HG02973 (cell line): ENCODE measurements around the gene MON1A.
A peak's percentile ranks its signal among the peaks of the same experiment; 100 is the strongest.
"Not testable (repeated sequence)": the region's sequence is repeated elsewhere in the genome, so short reads cannot be mapped to it uniquely, and the experiment has no call there.

Experiments used
- ATAC-seq: cut with Tn5 transposase; IDR thresholded peaks from one replicate; pipeline ENCODE4 v1.9.1; 2021; ENCODE audit warnings: moderate library complexity; ENCODE audit not compliant: unreplicated experiment

The MON1A gene, protein sequence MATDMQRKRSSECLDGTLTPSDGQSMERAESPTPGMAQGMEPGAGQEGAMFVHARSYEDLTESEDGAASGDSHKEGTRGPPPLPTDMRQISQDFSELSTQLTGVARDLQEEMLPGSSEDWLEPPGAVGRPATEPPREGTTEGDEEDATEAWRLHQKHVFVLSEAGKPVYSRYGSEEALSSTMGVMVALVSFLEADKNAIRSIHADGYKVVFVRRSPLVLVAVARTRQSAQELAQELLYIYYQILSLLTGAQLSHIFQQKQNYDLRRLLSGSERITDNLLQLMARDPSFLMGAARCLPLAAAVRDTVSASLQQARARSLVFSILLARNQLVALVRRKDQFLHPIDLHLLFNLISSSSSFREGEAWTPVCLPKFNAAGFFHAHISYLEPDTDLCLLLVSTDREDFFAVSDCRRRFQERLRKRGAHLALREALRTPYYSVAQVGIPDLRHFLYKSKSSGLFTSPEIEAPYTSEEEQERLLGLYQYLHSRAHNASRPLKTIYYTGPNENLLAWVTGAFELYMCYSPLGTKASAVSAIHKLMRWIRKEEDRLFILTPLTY

DNA sequence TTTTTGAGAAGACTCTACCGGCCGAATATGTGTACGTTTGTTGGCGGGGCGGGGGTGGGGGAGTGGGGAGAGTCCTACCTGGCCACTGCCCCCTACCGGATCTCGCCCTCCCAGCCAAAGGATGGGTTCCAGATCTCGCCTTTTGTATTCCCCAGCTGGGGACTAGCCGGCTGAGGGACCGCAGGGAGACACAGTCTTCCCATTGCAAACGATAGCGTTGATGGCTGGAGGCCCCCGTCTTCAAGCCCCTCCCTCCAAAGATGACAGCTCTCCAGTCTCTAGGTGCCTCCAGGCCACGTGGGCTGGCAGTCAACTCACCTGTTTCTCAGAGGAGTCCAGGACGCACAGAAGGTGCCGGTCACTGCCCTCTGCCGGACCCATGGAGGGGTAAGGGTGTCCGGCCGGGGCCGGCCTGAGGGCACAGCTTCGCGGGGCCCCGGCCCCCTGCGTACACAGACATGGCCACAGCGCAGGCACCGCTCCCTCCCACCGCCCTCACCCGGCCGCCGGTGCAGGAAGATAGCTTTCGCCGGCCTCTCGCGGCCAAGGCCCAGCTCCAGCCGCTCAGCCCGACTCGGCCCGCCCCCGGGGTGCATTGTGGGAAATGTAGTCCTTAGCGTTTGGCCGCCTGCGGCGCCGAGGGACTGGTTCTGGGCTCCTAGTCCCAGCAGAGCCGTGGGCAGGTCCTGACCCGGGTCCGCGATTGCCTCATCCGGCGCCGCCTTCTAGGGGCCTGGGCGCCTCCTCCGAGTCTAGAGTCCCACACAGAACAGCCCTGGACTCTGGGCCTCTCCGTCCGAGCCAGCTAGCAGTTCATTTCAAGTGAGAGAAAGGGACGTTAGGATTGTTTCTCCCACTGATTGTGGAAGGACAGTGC, at the start of gene MON1A:
Gene MON1A, minus strand, starts transcription at position 521 of the 877 bp plus-strand sequence. CDS start 16,465 bp downstream, outside the sequence.
- ATAC-seq, result peak; percentile 81

DNA sequence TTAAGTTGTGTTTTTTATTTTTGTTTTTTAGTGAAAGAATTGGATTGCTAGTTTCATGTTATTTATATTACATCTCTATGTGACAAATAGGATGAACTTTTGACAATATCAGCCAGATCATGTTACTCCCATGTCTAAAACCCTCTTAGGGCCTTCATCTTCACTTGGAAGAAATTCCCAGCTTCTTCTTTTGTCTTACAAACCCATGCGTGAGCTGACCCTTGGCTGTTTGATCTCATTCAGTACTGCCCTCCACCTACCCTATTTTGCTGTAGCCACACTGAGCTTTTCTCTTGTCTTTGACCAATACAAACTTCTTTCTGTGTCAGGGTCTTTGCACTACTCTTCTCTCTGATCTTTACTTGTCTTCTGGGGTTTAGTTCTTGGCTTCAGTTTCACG, 47.3 kb upstream of the MON1A start:
- ATAC-seq, result no peak

DNA sequence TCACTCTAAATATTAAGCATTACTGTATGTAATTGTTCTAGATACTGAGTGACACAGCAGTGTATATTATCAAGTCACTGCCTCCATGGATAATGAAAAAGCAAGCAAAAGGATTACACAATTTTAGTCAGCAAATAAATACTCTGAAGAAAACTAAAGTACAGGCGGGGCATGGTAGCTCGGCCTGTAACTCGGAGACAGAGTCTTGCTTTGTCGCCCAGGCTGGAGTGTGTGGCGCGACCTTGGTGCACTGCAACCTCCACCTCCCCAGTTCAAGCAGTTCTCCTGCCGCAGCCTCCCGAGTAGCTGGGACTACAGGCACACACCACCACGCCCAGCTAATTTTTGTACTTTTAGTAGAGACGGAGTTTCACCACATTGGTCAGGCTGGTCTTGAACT, 43.0 kb upstream of the MON1A start:
- ATAC-seq, result no peak

DNA sequence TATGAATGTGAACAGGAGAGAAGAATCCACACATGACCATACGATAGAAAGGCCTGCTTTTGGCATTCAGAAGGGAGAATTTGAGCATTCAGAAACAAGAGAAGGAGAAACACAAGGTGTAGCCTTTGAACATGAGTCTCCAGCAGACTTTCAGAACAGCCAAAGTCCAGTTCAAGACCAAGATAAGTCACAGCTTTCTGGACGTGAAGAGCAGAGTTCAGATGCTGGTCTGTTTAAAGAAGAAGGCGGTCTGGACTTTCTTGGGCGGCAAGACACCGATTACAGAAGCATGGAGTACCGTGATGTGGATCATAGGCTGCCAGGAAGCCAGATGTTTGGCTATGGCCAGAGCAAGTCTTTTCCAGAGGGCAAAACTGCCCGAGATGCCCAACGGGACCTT, 38.7 kb upstream of the MON1A start:
- ATAC-seq, result no peak

DNA sequence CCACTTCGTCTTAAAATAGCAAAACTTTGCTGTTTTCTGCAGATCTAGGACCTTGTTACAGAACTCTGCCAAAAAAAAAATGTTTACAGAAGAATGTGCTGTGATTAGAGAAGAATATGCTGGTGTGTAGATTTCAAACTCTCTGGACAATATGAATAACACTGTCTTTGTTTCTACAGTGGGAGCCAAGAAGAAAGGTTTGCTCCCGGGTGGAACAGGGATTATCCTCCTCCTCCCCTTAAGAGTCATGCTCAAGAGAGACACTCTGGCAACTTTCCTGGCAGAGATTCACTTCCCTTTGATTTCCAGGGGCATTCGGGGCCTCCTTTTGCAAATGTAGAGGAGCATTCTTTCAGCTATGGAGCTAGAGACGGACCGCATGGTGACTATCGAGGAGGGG, 37.7 kb upstream of the MON1A start:
- no peak for ATAC-seq

DNA sequence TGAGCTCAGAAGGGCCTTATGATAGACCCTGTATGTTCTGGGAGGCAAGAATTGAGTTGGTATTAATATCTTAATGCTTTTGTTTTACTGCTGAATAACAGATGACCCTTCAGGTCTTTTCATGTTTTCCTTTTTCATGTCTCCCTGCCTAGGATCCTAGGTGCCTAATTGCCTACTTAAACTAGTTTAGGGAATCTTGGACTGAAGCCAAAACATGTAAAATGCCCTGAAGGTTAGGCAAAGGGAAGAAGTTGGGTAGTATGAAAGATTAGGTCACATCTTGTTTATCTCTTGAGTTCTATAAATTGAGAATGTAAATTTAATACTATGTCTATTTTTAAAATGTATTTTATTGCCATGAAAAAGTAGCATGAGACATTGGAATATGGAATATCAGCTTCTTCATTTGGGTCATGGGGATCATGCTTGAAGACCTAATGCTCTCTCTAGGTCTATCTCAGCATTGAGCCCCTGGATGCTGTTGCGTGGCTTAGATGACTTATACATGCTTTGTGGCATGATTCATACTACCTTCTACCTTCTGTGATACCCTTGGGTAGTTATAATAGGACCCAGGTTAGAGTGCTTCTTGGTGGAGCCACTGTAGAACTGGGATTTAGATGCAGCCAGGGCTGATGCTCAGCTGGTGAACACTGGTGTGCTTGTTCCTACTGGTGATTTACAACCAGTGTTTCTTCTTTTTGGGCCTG, 36.8 kb upstream of the MON1A start:
- ATAC-seq, result no peak

DNA sequence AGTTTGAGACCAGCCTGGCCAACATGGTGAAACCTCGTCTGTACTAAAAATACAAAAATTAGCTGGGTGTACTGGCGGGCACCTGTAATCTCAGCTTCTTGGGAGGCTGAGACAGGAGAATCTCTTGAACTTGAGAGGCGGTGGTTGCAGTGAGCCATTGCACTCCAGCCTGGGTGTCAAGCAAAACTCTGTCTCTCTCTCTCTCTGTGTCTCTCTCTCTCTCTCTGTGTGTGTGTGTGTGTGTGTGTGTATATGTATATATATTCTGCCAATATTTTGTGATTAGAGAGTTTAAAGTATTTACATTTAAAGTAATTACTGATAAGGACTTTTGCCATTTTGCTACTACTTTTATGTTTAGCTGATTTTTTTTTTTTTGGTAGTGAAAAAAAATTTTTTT, 26.0 kb upstream of the MON1A start:
- ATAC-seq, result no peak

DNA sequence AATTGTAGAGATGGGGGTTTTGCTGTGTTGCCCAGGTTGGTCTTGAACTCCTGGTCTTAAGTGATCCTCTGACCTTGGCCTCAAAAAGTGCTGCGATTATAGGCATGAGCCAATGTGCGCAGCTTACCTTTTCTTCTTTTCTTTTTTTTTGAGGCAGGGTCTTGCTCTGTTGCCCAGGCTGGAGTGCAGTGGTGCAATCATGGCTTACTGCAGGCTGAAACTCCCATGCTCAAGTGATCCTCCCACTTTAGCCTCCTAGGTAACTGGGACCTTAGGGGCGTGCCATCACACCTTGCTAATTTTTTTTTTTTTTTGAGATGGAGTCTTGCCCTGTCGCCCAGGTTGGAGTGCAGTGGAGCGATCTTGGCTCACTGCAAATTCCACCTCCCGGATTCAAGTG, 23.3 kb upstream of the MON1A start:
- ATAC-seq, result no peak

DNA sequence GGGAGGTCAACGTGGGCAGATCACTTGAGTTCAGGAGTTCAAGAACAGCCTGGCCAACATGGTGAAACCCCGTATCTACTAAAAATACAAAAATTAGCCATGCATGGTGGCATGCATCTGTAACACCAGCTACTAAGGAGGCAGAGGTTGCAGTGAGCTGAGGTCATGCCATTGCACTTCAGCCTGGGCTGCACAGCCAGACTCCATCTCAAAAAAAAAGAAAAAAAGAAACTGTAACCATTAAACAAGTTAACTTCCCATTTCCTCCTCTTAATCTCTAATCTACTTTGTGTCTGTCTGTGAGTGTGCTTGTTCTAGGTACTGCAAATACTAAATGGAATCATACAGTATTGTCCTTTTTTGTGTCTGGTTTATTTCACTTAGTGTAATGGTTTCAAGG, 13.0 kb upstream of the MON1A start:
- ATAC-seq, result no peak

DNA sequence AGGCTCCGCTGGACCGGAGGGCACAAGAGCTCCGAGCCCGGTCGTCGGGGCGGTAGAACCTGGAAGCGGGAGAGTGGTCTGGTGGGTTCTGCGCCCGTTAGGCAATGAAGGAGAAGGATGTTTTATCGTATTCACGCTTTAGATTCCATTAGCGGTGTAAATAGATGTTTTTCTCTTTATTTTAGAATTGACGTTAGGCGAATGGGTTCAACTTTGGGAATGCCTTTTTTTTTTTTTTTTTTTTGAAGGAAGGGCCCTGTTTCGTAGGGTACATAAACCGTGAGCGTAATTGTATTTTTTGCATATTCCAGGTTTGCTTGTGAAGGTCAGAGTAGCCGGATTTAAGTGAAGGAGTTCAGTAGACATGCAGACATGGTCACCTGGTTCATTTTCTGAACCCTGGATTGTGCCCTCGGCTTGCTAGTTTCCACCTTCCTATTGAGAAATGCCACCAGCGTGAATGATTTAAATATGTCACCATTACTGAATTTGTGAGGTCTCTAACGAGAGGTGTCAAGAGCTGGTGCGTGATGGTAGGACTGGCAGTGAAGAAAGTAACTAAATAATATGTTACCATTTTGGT, 11.1 kb upstream of the MON1A start:
- ATAC-seq, result no peak

DNA sequence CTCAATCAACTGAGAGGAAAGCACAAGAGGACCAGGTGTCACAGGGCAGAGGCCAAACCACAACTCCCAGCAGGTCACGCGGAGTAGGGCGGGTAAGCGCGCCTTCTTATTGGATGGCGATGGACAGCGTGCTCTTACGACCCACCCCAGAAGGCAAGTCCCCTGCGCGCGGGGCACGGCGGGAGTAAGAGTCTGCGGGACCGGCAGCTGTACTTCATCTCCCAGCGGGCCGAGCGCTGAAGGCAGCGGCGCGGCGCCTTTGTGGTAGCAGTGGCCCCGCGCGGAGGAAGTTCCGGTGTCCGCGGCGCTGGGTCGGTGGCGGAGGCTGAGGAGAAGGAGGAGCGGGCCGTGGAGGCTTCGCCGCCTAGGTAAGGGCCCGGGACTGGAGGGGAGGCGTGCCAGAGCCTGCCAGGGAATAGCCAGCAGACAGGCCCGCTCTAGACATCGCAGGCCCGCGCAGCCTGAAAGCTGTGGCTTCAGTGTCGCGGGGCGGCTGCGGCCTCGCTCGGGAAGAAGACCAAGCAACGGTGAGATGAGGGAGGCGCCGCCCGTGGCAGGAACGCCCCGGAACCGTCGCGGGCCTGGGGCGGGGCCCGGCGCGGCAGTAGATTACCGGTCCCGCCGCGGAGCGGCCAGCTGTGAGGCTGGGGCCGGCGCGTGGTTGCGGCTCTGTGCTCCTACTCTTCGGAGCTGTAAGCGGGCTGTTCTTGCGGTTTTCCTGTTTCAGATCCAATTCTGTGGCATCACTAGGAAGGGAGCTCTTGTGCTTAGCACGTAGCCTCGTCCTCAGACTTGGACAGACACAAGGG, 10.5 kb upstream of the MON1A start, which contains the start of gene RBM6:
Gene RBM6, plus strand, starts transcription at position 293 of the 809 bp plus-strand sequence. CDS start 22,492 bp downstream, outside the sequence.
- ATAC-seq, result peak; percentile 85

DNA sequence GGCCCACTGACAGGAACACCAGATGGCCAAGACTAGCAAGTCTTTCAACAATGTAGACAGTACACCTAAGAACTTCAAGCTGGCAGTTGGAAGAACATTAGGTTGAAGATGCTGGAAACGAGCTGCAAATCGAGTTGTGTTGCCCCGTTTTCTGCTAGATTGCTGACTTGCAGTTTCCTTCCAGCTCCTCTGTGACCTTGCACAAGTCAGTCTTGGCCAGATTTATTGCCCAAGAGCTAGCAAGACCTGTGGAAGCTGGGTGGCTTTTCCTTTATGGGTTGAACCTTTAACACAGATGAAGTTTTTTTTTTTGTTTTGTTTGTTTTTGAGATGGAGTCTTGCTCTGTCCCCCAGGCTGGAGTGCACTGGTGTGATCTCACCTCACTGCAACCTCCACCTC, 7.5 kb upstream of the MON1A start:
- ATAC-seq, result no peak

DNA sequence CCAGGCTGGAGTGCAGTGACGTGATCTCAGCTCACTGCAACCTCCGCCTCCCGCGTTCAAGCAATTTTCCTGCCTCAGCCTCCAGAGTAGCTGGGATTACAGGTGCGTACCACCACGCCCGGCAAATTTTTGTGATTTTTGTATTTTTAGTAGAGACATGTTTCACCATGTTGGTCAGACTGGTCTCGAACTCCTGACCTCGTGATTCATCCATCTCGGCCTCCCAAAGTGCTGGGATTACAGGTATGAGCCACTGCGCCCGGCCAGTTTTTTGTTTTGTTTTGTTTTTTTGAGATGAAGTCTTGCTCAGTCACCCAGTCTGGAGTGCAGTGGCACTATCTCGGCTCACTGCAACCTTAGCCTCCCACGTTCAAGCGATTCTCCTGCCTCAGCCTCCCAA, 2.7 kb upstream of the MON1A start:
- ATAC-seq, result not testable (repeated sequence)

DNA sequence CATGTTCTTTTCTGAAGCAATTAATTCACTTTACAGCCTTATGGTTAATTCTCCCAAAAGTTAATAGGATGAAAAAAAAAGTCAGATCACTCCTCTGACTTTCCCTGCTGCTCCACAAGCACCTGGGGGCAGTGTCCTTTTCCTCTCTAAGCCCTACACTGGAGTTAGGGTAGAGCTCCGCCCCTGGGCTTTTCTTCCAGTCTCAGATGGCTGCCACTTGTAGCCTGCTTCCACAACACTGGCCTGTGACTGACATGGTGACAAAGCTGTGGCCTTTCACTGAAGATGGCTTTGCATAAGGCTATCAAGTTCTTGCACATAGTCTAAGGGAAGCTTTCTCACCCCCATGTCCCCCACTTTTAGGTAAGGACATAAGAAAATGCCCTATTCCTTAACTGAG, 1.3 kb upstream of the MON1A start:
- ATAC-seq, result no peak

DNA sequence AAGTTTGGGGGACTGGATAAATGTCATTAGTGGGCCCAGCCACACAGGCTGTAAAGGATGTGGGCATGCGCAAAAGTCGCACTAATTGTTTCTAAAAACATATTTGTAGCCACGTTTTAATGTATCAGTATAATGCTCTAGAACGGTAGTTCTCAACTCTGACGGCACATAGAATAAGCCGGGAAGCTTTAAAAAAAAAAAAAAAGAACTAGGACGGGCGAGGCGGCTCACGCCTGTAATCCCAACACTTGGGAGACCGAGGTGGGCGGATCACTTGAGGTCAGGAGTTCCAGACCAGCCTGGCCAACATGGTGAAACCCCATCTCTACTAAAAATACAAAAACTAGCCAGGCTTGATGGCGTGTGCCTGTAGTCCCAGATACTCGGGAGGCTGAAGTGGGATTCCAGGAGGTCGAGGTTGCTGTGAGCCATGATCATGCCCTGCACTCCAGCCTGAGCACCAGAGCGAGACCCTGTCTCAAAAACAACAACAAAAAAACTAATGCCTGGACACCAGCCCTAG, 618 bp upstream of the MON1A start:
- no peak for ATAC-seq

DNA sequence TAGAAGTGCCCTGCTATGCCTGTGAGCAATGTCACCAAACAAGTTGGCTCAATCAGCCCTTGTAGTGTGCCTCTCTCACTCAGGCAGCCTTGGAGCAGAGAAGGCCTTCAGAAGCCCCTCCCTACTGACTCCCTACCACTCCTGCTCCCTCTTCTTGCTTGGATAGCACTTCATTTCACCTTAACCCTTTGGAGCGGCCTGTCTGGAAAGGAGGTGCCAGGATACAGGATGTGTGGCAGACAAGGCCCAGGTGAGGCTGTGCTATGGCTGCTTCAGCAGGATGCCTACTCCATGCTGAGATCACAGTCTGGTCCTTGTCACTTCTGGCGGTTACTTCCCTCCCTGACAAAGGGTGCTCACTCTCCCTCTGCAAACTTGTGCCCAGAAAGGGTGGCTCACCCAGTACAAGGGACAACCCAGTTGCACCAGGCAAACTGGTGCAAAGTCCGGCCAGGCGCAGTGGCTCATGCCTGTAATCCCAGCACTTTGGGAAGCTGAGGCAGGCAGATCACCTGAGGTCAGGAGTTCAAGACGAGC, 1.1 kb downstream of the MON1A start:
- no peak for ATAC-seq

DNA sequence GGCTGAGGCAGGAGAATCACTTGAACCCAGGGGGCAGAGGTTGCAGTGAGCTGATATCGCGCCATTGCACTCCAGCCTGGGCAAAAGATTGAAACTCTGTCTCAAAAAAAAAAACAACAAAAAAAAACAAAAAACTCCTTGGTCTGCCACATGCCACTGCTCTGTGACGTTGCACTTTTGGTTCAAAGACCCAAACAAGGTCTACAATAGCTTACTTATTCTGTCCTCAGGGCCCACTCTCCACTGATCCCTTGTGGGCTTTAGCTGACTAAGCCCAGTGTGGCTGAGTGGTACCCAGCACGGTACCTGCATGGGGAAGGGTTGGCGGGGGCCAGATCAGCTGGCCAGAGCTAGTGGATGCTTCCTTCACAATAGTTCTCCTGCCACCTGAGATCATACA, 1.8 kb downstream of the MON1A start:
- no peak for ATAC-seq

DNA sequence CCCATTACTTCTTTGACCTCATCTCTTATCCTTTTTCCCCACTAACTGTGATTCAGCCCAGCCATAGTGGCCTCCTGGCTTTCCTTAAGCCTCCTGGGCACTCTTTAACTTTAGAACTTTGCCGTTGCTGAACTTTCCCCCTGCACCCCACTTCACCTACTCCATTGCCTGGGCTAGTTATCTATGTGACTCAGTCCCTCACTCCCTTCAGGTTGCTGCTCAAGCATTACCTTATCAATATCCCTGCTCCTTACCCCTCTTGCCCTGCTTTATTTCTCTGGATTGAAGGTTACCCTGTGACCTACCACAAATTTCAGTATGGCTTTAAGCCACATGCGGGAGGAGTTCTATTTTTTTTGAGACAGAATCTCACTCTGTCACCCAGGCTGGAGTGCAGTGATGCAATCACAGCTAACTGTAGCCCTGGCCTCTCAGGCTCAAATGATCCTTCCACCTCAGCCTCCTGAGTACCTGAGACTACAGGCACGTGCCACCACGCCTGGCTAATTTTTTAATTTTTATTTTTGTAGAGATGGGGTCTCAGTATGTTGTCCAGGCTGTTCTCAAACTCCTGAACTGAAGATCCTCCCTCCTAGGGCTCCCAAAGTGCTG, 3.4 kb downstream of the MON1A start:
- no peak for ATAC-seq

DNA sequence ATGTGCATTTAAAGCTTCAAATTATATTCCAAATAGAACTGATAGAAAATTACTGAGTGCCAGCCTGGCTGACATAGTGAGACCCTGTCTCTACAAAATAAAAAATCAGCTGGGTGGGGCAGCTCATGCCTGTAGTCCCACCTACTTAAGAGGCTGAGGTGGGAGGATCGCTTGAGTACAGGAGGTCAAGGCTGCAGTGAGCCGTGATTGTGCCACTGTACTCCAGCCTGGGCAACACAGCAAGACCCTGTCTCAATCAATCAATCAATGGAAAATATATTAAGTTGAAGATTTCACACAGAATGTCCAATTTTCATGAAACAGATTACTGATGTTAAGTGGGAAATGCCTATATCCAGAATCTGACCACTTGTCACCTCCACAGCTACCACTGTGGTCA, 4.1 kb downstream of the MON1A start:
- no peak for ATAC-seq
